Activated T-cell treated with anti-CD3 and anti-CD28 coated beads, Interleukin-2, amount 50 U/mL, for 1 hour (primary cell): ENCODE data around the gene OSBPL9.

Source experiments
- DNase-seq: peaks from one replicate; pipeline ENCODE4 v3.0.0-alpha.2; 2020

Gene OSBPL9

DNA sequence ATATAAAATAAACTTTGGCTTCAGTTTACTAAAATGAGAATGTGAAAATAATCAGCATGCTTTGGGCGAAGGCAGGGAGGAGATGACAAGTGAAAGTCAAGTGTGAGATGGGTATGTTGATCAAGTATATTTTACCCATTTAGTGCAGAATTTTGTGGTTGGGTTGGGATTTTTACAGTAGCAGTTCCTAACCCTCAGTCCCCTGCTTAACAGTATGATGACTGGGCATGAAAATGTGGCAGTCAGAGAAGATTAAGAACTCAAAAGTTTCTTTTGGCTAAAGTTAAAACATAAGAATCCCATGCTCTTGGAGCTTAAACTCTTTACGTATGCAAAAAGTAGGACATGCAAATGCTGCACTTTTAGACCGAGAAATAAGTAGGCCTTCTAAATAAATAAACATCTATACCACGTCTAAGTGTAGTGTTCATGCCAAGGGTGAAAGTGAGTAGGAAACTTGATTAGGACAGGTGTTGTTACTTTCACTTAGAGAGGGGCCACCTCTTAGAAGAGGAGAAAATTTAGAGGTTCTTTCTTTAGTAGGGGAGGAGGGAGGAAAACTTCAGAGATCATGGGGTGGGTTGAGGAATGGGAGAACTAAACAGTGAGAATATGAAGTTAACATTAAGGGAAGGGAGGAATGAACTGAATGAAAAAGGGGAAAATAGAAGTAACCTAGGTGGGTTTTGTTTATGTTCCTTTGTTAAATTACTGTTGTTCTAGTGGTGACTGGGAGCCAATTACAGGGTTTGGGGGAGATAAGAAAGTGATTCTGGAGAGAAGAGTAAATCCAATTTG is 127.8 kb downstream of the OSBPL9 start:
- DNase-seq: no peak

DNA sequence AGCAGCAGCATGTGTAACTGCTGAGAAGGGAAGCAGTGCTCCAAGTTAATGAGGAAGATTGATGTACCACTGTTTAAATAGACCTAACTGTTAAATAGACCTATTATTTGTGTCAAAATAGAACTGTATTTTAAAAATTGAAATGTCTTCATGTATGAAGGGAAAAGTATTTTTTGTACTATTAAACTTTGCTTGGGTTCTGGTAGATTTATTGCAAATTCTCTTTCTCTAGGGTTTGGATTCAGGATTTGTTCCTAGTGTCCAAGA is 128.3 kb downstream of the OSBPL9 start:
- no peak for DNase-seq

DNA sequence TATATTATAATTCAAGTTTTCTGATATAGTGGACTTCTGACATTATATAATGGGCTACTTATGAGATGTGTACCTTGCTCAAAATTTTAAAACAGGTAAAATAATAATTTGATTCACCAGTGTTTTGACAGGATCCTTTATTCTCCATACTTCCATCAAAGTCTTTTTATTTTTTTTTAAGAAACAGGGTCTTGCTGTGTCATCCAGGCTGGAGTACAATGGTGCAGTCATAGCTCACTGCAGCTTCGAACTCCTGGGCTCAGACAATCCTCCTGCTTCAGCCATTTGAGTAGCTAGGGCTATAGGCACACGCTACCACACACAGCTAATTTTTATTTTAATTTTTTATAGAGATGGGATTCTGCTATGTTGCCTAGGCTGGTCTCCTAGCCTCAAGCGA is 132.3 kb downstream of the OSBPL9 start:
- DNase-seq: no peak

DNA sequence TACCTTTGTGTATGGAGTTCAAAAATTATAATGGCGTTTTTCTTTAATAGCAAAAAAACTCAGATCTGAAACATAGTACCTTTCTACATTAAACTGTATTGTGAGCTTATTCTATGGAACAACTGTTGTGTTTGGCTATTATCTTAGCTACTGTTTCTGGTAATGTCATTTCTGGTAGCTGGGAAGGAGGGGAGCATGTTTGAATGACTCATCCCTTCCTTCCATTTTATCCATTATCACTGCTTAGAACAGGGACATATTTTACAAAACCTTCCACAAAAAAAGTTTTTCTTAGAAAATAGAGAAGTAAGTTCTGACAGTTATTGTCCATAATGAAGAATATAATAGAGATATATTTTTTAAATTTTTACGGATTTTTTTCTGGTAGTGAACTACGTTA is 133.3 kb downstream of the OSBPL9 start:
- DNase-seq: no peak

DNA sequence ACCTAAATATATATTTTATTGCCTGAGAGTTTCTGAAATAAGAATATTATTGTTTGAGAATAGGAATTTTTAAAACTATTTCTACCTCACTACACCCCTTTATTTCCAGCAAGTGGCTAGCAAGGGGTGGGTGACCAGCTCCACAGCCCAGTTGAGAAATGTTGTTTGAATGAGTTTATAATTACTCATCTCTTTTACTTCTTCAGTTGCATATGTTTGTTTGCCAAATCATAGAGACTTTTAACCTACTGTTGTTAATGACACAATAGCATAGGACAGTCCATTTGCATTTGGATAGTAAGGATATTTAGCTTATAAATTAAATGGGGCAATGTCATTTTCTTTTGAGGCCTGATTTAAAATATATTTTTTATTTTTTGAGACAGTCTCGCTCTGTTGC is 133.8 kb downstream of the OSBPL9 start:
- no peak for DNase-seq

DNA sequence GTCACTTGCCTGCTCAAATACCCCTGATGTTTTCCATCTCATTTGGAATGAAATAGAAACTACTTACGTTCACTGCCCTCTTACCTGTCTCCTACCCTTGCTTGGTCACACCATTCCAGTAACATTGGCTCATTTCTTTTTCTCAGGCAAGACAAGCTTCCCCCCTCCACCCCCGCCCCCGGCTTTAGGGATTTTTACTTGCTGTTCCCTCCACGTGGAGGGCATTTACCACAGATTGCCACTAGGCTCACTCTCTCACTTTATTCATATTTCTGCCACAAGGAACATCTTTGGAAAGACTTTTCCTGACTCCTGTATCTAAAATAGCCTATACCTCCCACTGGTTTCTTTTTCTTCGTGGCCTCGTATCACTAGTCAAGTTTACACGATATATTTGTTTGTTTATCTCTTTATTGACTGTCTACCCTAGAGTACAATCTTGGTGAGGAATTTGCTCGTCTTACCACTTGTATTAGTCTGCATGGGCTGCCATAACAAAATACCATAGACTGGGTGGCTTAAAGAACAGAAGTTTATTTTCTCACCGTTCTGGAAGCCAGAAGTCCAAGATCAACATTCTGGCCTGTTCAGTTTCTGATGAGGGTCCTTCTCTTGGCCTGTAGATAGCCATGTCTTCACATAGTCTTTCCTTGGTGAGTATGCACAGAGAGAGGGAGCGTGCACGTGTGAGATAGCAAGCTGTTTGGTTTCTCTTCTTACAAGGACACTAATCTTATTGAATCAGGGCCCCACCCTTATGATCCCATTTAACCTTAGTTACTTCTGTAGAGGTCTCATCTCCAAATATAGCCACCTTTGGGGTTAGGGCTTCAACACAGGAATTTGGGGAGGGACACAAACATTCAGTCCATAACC is 135.4 kb downstream of the OSBPL9 start:
- DNase-seq: no peak

DNA sequence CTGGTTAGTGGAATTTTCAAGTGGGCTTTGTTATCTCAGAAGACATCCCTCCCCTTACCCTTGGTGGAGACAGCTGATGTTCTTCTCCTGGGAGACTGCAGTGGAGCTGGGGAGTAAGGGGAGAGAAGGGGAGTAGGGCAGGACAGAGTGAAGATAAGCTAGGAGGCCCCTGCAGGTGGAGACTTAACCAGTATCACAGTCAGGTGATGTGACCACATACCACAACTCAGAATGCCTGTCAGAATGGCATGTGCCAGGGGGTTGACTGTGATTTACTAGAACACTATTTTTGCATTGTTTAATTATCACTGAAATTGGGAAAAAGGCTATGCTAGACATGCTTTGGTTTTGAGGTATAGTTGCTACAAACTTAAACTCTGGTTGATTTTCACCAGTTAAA is 137.1 kb downstream of the OSBPL9 start:
- DNase-seq: no peak

DNA sequence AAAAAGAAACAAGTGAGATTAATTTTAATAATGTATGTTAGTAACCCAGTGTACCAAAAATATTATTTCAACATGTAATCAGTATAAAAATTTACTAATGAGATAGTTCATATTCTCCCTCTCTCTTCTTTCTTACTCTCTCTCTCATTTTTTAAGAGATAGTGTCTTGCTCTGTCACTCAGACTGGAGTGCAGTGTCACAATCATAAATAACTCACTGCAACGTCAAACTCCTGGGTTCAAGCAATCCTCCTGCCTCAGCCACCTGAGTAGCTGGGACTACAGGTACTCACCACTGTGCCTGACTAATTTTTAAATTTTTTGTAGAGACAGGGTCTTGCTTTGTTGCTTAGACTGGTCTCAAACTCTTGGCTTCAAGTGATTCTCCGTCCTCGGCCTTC is 137.8 kb downstream of the OSBPL9 start:
- DNase-seq: no peak

DNA sequence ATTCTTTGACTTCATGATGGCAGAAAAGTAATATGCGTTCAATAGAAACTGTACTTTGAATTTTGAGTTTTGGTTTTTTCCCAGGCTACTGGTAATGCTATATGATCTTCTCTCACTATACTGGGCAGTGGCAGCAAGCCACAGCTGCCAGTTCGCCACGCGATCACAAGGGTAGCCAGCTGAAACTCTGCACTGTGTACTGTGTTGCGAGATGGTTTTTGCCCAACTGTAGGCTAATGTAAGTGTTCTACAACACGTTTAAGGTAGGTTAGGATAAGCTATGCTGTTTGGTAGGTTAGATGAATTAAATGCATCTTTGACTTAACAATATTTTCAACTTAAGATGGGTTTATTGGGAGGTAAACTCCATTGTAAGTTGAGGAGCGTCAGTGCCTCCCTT is 138.5 kb downstream of the OSBPL9 start:
- DNase-seq: no peak

DNA sequence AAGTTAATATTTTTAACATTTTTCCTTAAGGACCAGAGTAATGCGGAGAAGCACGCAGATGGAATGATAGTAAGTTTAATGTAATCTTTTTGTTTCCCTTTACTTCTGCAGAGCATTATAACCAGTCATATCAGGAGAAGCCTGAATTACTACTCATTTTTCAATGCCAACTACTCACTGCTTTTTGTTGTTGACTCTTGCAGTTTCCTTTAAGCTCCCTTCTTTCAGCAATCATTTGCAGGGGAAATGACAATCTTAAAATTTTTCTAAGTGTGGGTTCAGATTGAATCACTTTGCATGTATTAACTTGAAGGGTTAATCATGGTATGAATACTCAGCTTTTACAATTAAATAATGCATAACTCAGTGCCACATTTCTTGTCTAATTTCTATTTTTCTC is 139.4 kb downstream of the OSBPL9 start:
- DNase-seq: no peak

DNA sequence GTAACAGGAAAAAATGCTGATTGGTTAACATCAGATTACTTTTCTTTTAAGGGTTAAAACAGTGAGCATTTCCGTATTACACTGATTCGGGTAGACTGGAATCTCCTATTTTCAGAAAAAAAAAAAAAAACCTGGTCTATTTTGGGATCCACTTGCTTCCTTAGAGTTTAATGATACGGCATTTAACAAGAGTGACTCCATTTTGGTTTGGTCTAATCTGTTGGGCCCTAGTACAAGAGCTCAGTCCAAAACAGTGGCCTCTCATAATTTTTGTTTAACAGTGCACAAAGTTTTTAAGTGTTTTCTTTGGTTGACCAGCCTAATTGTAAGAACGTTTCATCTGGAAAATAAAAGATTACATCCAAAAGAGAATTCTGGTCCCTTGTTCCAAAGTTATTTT is 141.4 kb downstream of the OSBPL9 start:
- no peak for DNase-seq

DNA sequence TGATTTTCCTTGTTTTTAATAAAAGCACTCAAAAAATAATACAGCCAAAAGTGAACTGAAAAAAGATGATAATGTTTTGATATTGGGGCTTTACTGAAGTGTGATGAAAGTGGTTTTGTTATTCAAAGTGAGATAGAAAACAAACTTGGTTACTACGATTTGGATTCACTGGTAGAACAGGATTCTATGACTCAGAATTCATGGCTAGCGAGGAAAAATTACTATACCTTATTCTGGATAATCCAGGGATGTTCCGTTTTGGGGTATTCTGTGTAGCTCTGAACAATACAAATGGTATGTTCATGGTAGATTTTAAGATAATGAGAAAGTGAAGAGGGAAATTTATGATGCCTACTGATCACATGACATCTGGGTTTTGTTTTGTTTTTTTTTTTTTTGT is 144.0 kb downstream of the OSBPL9 start:
- DNase-seq: no peak

DNA sequence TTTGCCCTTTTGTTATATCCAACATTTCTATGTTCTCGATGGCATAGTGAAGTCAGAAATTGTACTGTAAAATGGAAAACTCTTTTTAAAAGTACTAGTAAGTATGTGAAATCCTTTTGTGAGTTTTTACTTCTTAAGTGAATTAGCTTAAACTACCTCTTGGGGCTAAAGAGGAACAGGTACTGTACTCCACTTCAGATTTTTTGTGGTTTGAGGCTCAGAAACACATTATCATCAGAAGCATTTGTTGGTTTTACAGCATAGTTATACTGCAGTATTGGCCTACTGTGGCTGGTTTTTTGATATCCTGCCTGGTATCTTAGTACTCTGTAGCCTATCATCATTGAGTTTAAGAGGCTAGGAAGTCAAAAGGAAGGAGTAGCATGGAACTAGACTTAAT is 144.5 kb downstream of the OSBPL9 start:
- DNase-seq: no peak

DNA sequence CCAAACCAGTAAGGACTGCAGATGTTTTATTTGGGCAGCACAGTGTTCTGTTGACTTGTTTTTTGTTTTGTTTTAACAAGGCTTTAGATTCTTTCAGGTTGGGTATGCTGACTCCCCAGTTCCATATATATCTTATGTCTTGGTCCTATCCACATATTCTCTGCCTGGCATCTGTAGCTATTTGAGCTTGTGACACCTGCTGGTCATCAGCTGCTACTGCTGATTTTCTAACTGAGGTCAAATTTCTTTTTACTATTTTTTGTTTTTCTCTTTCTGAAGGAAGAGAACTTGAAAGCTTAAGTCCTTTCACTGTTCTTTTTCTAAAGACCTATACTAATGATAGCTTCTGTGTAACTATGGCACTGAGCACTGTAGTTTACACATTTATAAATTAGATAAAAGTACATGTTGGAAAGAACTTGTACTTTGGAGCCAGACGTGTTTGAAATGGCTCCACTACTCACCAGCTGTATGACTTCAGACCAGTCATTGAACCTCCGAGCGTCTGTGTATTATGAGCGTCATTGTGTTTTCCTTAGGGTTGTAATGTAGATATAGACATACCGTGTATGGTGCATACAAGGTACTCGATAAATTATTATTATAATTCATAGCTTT is 152.2 kb downstream of the OSBPL9 start:
- no peak for DNase-seq

DNA sequence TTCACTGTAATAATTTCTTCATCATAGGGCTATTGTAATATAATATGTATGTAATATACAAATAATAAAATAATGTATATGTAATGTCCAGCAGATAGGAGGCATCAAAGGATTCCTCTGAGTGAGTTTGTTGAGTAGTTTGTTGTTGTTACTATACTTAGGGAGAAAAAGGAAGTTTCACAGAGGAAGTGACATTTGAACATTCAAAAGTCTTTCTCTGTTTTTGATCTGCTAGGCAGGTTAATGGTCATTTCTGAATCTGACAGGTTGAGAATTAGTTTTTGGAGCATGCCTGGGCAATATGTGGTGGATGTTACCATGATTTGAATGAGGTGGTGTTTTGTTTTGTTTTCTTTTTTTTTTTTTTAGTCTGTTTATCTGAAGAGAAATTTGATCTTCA is 159.5 kb downstream of the OSBPL9 start:
- no peak for DNase-seq

DNA sequence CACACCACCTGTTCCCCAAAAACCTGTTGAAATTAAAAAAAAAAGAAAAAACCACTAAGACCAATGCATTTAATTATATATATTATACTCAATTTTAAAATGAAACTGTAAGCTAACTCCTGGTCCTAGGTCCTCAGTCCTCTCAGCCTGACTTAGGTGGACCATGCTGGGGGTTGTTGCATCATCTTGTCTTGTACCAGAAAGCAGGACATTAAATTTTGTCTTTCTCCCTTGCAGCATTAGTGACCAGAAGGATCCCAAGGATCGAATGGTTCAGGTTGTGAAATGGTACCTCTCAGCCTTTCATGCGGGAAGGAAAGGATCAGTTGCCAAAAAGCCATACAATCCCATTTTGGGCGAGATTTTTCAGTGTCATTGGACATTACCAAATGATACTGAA is 164.0 kb downstream of the OSBPL9 start:
- DNase-seq: no peak

DNA sequence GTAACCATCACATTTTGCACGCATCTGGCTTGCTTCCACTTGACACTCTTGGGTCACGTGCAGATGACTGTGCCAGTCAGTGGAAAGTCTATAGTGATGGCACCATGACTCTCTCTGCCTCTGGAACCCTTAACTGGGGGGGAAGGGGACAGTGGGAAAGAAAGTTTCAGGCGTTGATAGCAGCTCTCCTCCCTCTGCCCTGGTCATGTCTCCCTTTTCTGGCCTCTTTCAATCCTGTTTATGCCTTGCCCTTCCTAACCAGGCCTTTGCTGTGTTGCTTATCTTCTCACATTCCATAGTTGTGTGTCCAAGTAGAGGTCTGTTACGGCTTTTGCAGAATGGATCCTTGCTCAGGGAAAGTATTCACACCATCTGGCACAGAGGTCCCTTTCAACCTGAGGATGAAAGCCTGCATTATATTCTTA is 168.1 kb downstream of the OSBPL9 start:
- no peak for DNase-seq

DNA sequence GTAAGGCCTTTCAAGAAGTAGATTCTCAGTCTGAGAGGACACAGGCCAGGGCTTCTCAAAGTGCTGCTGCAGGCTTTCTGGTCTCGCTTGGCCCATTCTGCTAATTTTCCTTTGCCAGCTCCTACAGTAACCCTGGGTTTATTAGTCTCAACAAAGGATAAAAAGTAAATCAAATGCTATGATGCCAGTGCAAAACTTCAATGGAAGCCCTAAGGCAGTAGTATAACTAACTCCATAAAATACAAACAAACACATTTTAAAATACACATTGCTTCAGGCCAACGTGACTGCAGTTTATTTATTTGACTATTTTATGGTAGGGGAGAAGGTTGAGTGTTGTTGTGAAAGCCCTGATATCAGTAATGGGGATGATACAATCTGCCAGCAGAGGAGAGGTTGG is 172.0 kb downstream of the OSBPL9 start:
- DNase-seq: no peak

DNA sequence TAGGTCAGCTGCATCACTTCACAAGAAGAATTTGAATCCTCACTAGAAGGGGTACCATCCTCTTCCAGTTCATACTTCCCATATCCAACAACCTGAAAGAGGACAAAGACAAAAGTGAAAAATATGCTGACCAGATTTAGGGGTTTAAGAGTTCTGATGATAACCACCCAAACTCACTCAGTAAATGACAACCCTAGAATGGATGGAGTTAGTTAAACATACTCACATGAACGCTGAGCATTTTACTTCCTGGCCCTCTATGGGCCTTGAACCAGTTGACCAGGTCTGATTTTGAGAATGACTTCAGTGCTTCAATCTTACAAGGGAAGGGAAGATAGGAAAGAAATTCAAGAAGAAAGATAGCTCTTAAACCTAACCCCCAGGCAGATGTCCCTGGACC is 172.4 kb downstream of the OSBPL9 start:
- DNase-seq: no peak

DNA sequence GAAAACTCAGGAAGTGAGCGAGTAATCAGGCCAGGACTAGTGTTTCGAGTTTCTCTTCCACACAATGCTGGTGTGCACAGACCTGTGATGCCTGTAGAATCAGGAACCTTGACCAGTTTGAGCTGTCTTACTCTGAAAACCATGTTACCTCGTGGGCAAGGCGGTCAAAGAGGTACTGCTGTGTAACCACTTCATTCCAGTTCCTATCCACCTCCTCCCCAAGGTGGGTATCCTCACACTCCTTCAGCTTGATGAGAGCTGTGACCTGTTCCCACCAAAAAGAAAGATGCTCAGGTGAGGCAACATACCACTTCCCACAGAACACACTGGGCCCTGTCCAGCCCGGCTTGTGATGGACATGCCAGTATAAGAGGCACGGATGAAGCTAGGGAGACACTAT is 173.5 kb downstream of the OSBPL9 start:
- no peak for DNase-seq

DNA sequence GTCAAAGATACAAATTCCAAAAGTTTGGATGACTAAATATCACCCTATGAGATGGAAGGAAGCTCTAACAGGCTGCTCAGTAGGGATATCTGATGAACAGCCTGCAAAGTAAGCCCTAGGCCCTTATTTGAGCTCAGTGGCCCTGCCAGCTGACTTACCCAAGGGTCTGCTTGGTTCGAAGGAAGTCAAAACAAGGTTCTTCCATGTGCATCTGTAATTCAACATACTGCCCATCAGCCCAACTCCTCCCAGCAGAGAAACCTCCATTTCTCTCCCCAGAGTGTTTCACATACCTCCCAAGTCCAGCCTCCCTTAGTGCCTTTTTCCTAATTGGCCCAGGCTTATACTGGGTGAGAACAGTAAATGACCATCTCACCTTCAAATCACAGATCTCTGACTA is 175.0 kb downstream of the OSBPL9 start:
- no peak for DNase-seq

DNA sequence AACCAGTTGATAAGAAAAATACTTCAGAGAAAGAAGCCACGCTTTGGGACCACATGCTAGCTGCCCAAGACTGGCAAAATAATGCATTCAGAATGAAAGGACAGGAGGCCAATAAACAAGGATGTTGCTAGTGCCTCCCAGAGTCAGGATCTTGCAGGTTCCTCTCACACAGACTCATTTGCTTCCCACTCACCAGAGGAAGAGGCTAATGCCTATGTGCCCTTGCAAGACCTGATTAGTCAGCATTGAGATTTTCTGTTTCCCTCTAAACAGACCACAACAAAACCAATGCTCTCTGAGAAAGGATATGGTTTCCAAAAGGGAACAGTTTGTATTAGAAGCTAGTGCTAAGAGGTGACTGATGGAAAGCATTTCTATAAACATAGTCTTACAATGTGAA is 176.0 kb downstream of the OSBPL9 start:
- no peak for DNase-seq

DNA sequence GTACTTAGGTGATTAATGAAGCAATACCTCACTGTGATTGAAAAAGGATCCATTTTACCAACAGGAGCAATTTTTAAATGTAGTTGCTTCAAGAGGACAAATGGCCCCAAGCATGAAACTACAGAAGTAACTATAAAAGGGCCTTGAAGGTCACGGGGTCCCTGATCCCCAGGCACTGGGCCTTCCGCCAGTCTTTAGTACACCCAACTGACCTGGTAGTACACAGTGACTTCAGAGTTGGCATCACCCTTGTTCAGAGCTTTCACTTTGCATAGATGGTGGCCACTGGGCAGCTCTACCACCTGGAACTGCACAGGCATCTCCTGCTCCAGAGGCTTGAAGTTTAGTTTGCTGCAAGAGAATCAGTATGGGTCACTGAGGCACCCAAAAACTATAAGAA is 177.4 kb downstream of the OSBPL9 start:
- DNase-seq: no peak

DNA sequence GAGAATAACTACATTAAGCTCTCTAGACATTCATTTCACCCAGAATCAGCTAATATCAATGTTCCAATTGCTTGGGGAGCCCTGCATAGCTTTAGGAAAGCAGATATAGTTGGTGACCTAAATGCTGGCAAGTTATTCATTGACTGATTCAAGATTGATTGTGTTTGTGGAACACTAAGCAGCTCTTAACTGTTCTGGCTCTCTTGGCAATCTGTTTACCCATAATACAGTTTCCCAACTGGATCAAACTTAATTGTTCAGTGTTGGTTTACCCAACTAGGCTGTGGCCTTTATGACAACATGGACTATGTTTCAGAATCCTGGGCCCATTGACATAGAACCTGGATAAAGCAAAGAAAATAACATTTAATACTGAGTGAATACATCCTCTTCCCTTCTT is 178.0 kb downstream of the OSBPL9 start:
- no peak for DNase-seq
